Activated naive CD8-positive, alpha-beta T cell treated with anti-CD3 and anti-CD28 coated beads, Interleukin-2, amount 10 ng/mL, durations not matched to agents 7 days and 5 days (primary cell): ENCODE data around the gene RPGRIP1. TPM values are rescaled to one million over a fixed set of nuclear protein-coding genes. Genes with fewer than 3 reads are reported as not detected.

Source experiments
- ATAC-seq: fragments of 150-1000 bp; cut with Tn5 transposase; one replicate; pipeline ENCODE4 v1.10.0; 2021; ENCODE audit warnings: low read depth, moderate library complexity
- POLR2A ChIA-PET: fragments of 350-600 bp; sonication (Branson Sonifier 250); formaldehyde crosslinking; loops from one replicate; lab custom pipeline; 2021; ENCODE audit warnings: antibody characterized with exemption; lab: Charles Lee
- DNase-seq: peaks from one replicate; pipeline ENCODE4 v3.0.0; 2021
- H3K27ac Mint-ChIP-seq: one replicate; pipeline ENCODE4 v1.8.0; 2022; ENCODE audit warnings: mild to moderate bottlenecking, mixed read lengths
- H3K27me3 Mint-ChIP-seq: one replicate; pipeline ENCODE4 v1.8.0; 2022; ENCODE audit warnings: mild to moderate bottlenecking, moderate library complexity, mixed read lengths
- H3K36me3 Mint-ChIP-seq: one replicate; pipeline ENCODE4 v1.8.0; 2021; ENCODE audit warnings: mild to moderate bottlenecking, mixed read lengths
- H3K4me1 Mint-ChIP-seq: one replicate; pipeline ENCODE4 v1.8.0; 2021; ENCODE audit warnings: mixed read lengths
- H3K4me3 Mint-ChIP-seq: one replicate; pipeline ENCODE4 v1.8.0; 2022; ENCODE audit warnings: mild to moderate bottlenecking, moderate library complexity, mixed read lengths
- H3K9me3 Mint-ChIP-seq: one replicate; pipeline ENCODE4 v1.8.0; 2021; ENCODE audit warnings: mixed read lengths
- total RNA-seq, 2 experiments: library from RNA; stranded (reverse); gene quantifications; one replicate each; pipeline ENCODE4 v1.2.3, GENCODE V29; 2021

Gene RPGRIP1
- total RNA-seq = not detected

GRCh38 chr14:21279783-21280182 is at the start of gene RPGRIP1:
RPGRIP1 (plus strand) TSS chr14:21280083; CDS start chr14:21287977, 7,894 bp downstream.
- Mint-ChIP-seq H3K27me3 (peaks cover 13% of the 10 kb centered on the region), H3K4me3 (no peak within 1 kb of the TSS), H3K27ac (no peak within 1 kb of the TSS), H3K4me1 (peaks cover 2% of the 10 kb centered on the region), H3K36me3 (no peaks in the 10 kb centered on the region), H3K9me3 (no peaks in the 10 kb centered on the region)
- POLR2A ChIA-PET = interaction anchor here (0.7 to 1.0 kb wide), 2 partner anchors 14 to 25 kb away, joined by 3 to 5 read pairs; no protein-coding TSS in a partner anchor
- no peak for ATAC-seq
- DNase-seq = no peak

- ATAC-seq (no peak), DNase-seq (no peak)
- Mint-ChIP-seq H3K27me3 (no peaks in the 10 kb centered on the region), H3K9me3 (no peaks in the 10 kb centered on the region), H3K36me3 (peaks cover 43% of the 10 kb centered on the region), H3K4me3 (peak overlapping the region; percentile 37), H3K4me1 (peaks cover 52% of the 10 kb centered on the region), H3K27ac (peak overlapping the region; percentile 91)
- POLR2A ChIA-PET = interaction anchor here (0.6 to 2.8 kb wide), 4 partner anchors 29 to 39 kb away, joined by 3 to 10 read pairs (median 3); no protein-coding TSS in a partner anchor
Measured at GRCh38 chr14:21231020-21231652, 48.7 kb upstream of the RPGRIP1 start.

- Mint-ChIP-seq H3K4me1 (peaks cover 63% of the 10 kb centered on the region), H3K4me3 (no peak overlapping the region), H3K27ac (no peak overlapping the region), H3K27me3 (no peaks in the 10 kb centered on the region), H3K9me3 (no peaks in the 10 kb centered on the region), H3K36me3 (peaks cover 27% of the 10 kb centered on the region)
- no peak for DNase-seq
- POLR2A ChIA-PET = no interaction called here
- ATAC-seq = no peak
Measured at GRCh38 chr14:21233457-21234076, 46.3 kb upstream of the RPGRIP1 start.

GRCh38 chr14:21234112-21234511 is 45.8 kb upstream of the RPGRIP1 start:
- POLR2A ChIA-PET = no interaction called here
- H3K27me3 Mint-ChIP-seq = no peaks in the 10 kb centered on the region
- peaks cover 63% of the 10 kb centered on the region for H3K4me1 Mint-ChIP-seq
- no peak for DNase-seq
- no peaks in the 10 kb centered on the region for H3K9me3 Mint-ChIP-seq
- no peak overlapping the region for H3K4me3 Mint-ChIP-seq
- peaks cover 32% of the 10 kb centered on the region for H3K36me3 Mint-ChIP-seq
- no peak overlapping the region for H3K27ac Mint-ChIP-seq
- ATAC-seq = no peak

- peaks cover 44% of the 10 kb centered on the region for H3K4me1 Mint-ChIP-seq
- H3K4me3 Mint-ChIP-seq = no peak overlapping the region
- no peak overlapping the region for H3K27ac Mint-ChIP-seq
- ATAC-seq = no peak
- no peak for DNase-seq
- H3K27me3 Mint-ChIP-seq = no peaks in the 10 kb centered on the region
- POLR2A ChIA-PET = no interaction called here
- H3K9me3 Mint-ChIP-seq = no peaks in the 10 kb centered on the region
- H3K36me3 Mint-ChIP-seq = peaks cover 15% of the 10 kb centered on the region
Measured at GRCh38 chr14:21236948-21237797, 42.7 kb upstream of the RPGRIP1 start.

- Mint-ChIP-seq H3K27me3 (no peaks in the 10 kb centered on the region), H3K4me3 (no peak overlapping the region), H3K9me3 (no peaks in the 10 kb centered on the region), H3K27ac (no peak overlapping the region), H3K4me1 (peaks cover 42% of the 10 kb centered on the region), H3K36me3 (peaks cover 15% of the 10 kb centered on the region)
- POLR2A ChIA-PET = interaction anchor here (0.6 to 1.2 kb wide), 4 partner anchors 9 to 23 kb away, joined by 3 to 4 read pairs (median 3); no protein-coding TSS in a partner anchor
- no peak for ATAC-seq
- no peak for DNase-seq
Measured at GRCh38 chr14:21238823-21239518, 40.9 kb upstream of the RPGRIP1 start.

- H3K27ac Mint-ChIP-seq = no peak overlapping the region
- peaks cover 35% of the 10 kb centered on the region for H3K4me1 Mint-ChIP-seq
Measured at GRCh38 chr14:21240417-21240816, 39.5 kb upstream of the RPGRIP1 start.

GRCh38 chr14:21241218-21241819 is 38.6 kb upstream of the RPGRIP1 start:
- Mint-ChIP-seq H3K36me3 (peaks cover 19% of the 10 kb centered on the region), H3K9me3 (no peaks in the 10 kb centered on the region), H3K27ac (no peak overlapping the region), H3K27me3 (no peaks in the 10 kb centered on the region), H3K4me3 (no peak overlapping the region), H3K4me1 (peaks cover 34% of the 10 kb centered on the region)
- ATAC-seq (no peak), DNase-seq (no peak)
- POLR2A ChIA-PET = no interaction called here

More at GRCh38 chr14:21240417-21240816, 39.5 kb upstream of the RPGRIP1 start:
- Mint-ChIP-seq H3K4me3 (no peak overlapping the region), H3K27me3 (no peaks in the 10 kb centered on the region), H3K36me3 (peaks cover 18% of the 10 kb centered on the region), H3K9me3 (no peaks in the 10 kb centered on the region)
- DNase-seq (no peak), ATAC-seq (no peak)
- POLR2A ChIA-PET = no interaction called here

- no peaks in the 10 kb centered on the region for H3K9me3 Mint-ChIP-seq
- POLR2A ChIA-PET = no interaction called here
- no peak for ATAC-seq
- H3K4me1 Mint-ChIP-seq = peaks cover 28% of the 10 kb centered on the region
- no peak for DNase-seq
- no peak overlapping the region for H3K4me3 Mint-ChIP-seq
- peaks cover 26% of the 10 kb centered on the region for H3K36me3 Mint-ChIP-seq
- H3K27ac Mint-ChIP-seq = no peak overlapping the region
- no peaks in the 10 kb centered on the region for H3K27me3 Mint-ChIP-seq
Measured at GRCh38 chr14:21244544-21244943, 35.3 kb upstream of the RPGRIP1 start.

GRCh38 chr14:21245813-21246212 is 34.1 kb upstream of the RPGRIP1 start:
- H3K27ac Mint-ChIP-seq = no peak overlapping the region
- H3K4me1 Mint-ChIP-seq = peaks cover 28% of the 10 kb centered on the region
- H3K4me3 Mint-ChIP-seq = no peak overlapping the region
- no peaks in the 10 kb centered on the region for H3K27me3 Mint-ChIP-seq
- POLR2A ChIA-PET = interaction anchor here (1.0 kb wide), 1 partner anchor 10 kb away, joined by 3 read pairs; no protein-coding TSS in a partner anchor
- H3K36me3 Mint-ChIP-seq = peaks cover 35% of the 10 kb centered on the region
- ATAC-seq (no peak), DNase-seq (no peak)
- no peaks in the 10 kb centered on the region for H3K9me3 Mint-ChIP-seq

- H3K36me3 Mint-ChIP-seq = peaks cover 48% of the 10 kb centered on the region
- DNase-seq (no peak), ATAC-seq (no peak)
- H3K27ac Mint-ChIP-seq = no peak overlapping the region
- no peaks in the 10 kb centered on the region for H3K9me3 Mint-ChIP-seq
- H3K4me1 Mint-ChIP-seq = peaks cover 22% of the 10 kb centered on the region
- H3K4me3 Mint-ChIP-seq = no peak overlapping the region
- POLR2A ChIA-PET = no interaction called here
- no peaks in the 10 kb centered on the region for H3K27me3 Mint-ChIP-seq
Measured at GRCh38 chr14:21248338-21248737, 31.5 kb upstream of the RPGRIP1 start.

- H3K27ac Mint-ChIP-seq = no peak overlapping the region
- H3K27me3 Mint-ChIP-seq = no peaks in the 10 kb centered on the region
- no peaks in the 10 kb centered on the region for H3K9me3 Mint-ChIP-seq
- peaks cover 22% of the 10 kb centered on the region for H3K4me1 Mint-ChIP-seq
- POLR2A ChIA-PET = no interaction called here
- H3K4me3 Mint-ChIP-seq = no peak overlapping the region
- ATAC-seq = no peak
- no peak for DNase-seq
- H3K36me3 Mint-ChIP-seq = peaks cover 49% of the 10 kb centered on the region
Measured at GRCh38 chr14:21248739-21249411, 31.0 kb upstream of the RPGRIP1 start.
